EH (cell line): ENCODE measurements around the gene DLG5.

Source experiments
- DNase-seq: peaks from one replicate; pipeline ENCODE4 v3.0.0-alpha.2; 2015; ENCODE audit warnings: low read depth

DLG5 gene

GRCh38 chr10:77949167-77949566 lies 22.6 kb upstream of the DLG5 start:
- DNase-seq = peak; percentile 72

GRCh38 chr10:77946084-77946483 lies 19.5 kb upstream of the DLG5 start:
- DNase-seq = peak; percentile 55

GRCh38 chr10:77944519-77944918 lies 18.0 kb upstream of the DLG5 start:
- DNase-seq = peak; percentile 98

GRCh38 chr10:77943121-77943901 lies 16.8 kb upstream of the DLG5 start:
- DNase-seq = peak; percentile 89

- no peak for DNase-seq
Observed at GRCh38 chr10:77941790-77942189, 15.2 kb upstream of the DLG5 start.

- DNase-seq = no peak
Observed at GRCh38 chr10:77940627-77941026, 14.1 kb upstream of the DLG5 start.

GRCh38 chr10:77940225-77940624 lies 13.7 kb upstream of the DLG5 start:
- no peak for DNase-seq

- peak; percentile 47 for DNase-seq
Observed at GRCh38 chr10:77939561-77940001, 13.0 kb upstream of the DLG5 start.

- no peak for DNase-seq
Observed at GRCh38 chr10:77936697-77937567, 10.4 kb upstream of the DLG5 start.

- DNase-seq = no peak
Observed at GRCh38 chr10:77932016-77932715, 5.6 kb upstream of the DLG5 start.

GRCh38 chr10:77927402-77928246 lies 1.1 kb upstream of the DLG5 start:
- no peak for DNase-seq

GRCh38 chr10:77925795-77926565 lies 575 bp downstream of the DLG5 start:
- peak; percentile 49 for DNase-seq

GRCh38 chr10:77925410-77925794 lies 1.2 kb downstream of the DLG5 start:
- peak; percentile 65 for DNase-seq

- no peak for DNase-seq
Observed at GRCh38 chr10:77922566-77923179, 3.9 kb downstream of the DLG5 start.

- no peak for DNase-seq
Observed at GRCh38 chr10:77922055-77922454, 4.5 kb downstream of the DLG5 start.

- DNase-seq = no peak
Observed at GRCh38 chr10:77921395-77921794, 5.2 kb downstream of the DLG5 start.

- no peak for DNase-seq
Observed at GRCh38 chr10:77920495-77920894, 6.1 kb downstream of the DLG5 start.

- DNase-seq = peak; percentile 87
Observed at GRCh38 chr10:77919713-77920108, 6.8 kb downstream of the DLG5 start.

- DNase-seq = peak; percentile 68
Observed at GRCh38 chr10:77915319-77916105, 11.0 kb downstream of the DLG5 start.

- DNase-seq = no peak
Observed at GRCh38 chr10:77913090-77913489, 13.5 kb downstream of the DLG5 start.
